ENCODE data around the gene LGI1. TPM values are rescaled to one million over a fixed set of nuclear protein-coding genes. Genes with fewer than 3 reads are reported as not detected.
A peak's percentile ranks its signal among the peaks of the same experiment; 100 is the strongest.

LGI1 gene
- not detected in 3 replicates for total RNA-seq (2021)
- percentile 5 among the genes with signal in this experiment for Bru-seq, nascent RNA
- long read RNA-seq, experiment 1 = 0 reads
- long read RNA-seq, experiment 2 = 0 reads
- long read RNA-seq, experiment 3 = 0 reads

DNA sequence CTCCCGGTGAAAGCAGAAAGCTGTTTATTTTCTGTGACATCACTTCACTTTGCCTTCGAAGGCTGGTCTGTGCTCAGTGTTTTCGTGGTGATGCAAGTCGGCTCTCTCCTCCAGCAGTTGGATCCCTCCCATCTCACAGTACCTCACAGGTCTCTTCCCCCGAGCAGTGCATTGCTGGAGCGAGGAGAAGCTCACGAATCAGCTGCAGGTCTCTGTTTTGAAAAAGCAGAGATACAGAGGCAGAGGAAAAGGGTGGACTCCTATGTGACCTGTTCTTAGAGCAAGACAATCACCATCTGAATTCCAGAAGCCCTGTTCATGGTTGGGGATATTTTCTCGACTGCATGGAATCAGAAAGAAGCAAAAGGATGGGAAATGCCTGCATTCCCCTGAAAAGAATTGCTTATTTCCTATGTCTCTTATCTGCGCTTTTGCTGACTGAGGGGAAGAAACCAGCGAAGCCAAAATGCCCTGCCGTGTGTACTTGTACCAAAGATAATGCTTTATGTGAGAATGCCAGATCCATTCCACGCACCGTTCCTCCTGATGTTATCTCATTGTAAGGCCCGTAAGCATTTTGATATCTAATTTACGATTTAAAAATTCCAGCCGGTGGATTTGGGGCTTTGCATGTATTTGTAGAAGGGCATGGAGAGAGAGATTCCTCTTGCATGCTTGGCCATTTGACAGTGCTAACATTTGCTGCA, at the start of gene LGI1:
Gene LGI1 (plus strand): TSS at position 136 of the 707 bp plus-strand sequence. CDS start 209 bp downstream, at position 345.
- H3K4me3 Mint-ChIP-seq = no peak within 1 kb of the TSS
- TF ChIP-seq ZNF121 (CRISPR knock-in tag; IDR thresholded peaks at IDR 0.05) (no peak), TP53 (CRISPR knock-in tag; IDR thresholded peaks at IDR 0.05) (no peak), MYBL2 (CRISPR knock-in tag; IDR thresholded peaks at IDR 0.05) (no peak), RELA (CRISPR knock-in tag; IDR thresholded peaks at IDR 0.05; ENCODE audit: borderline replicate concordance) (no peak), FOXK1 (CRISPR knock-in tag; IDR thresholded peaks at IDR 0.05) (no peak), NR3C1 (CRISPR knock-in tag; conservative IDR thresholded peaks at IDR 0.05; ENCODE audit: low read depth) (no peak), ATF3 (CRISPR knock-in tag; conservative IDR thresholded peaks at IDR 0.05) (no peak), CTCF (IDR thresholded peaks at IDR 0.05) (no peak), SMAD3 (CRISPR knock-in tag; IDR thresholded peaks at IDR 0.05; ENCODE audit: borderline replicate concordance) (no peak)
- TF ChIP-seq, protein P1, sequence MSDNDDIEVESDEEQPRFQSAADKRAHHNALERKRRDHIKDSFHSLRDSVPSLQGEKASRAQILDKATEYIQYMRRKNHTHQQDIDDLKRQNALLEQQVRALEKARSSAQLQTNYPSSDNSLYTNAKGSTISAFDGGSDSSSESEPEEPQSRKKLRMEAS (CRISPR knock-in tag; IDR thresholded peaks at IDR 0.05) = no peak
- TF ChIP-seq, protein P2, sequence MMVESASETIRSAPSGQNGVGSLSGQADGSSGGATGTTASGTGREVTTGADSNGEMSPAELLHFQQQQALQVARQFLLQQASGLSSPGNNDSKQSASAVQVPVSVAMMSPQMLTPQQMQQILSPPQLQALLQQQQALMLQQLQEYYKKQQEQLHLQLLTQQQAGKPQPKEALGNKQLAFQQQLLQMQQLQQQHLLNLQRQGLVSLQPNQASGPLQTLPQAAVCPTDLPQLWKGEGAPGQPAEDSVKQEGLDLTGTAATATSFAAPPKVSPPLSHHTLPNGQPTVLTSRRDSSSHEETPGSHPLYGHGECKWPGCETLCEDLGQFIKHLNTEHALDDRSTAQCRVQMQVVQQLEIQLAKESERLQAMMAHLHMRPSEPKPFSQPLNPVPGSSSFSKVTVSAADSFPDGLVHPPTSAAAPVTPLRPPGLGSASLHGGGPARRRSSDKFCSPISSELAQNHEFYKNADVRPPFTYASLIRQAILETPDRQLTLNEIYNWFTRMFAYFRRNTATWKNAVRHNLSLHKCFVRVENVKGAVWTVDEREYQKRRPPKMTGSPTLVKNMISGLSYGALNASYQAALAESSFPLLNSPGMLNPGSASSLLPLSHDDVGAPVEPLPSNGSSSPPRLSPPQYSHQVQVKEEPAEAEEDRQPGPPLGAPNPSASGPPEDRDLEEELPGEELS (CRISPR knock-in tag; IDR thresholded peaks at IDR 0.05) = no peak
- TF ChIP-seq, protein P3, sequence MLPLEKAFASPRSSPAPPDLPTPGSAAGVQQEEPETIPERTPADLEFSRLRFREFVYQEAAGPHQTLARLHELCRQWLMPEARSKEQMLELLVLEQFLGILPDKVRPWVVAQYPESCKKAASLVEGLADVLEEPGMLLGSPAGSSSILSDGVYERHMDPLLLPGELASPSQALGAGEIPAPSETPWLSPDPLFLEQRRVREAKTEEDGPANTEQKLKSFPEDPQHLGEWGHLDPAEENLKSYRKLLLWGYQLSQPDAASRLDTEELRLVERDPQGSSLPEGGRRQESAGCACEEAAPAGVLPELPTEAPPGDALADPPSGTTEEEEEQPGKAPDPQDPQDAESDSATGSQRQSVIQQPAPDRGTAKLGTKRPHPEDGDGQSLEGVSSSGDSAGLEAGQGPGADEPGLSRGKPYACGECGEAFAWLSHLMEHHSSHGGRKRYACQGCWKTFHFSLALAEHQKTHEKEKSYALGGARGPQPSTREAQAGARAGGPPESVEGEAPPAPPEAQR (CRISPR knock-in tag; IDR thresholded peaks at IDR 0.05) = no peak
- no peaks in the 10 kb centered on the region for H3K36me3 Mint-ChIP-seq
- CTCF ChIA-PET = interaction anchor here (0.7 to 2.6 kb wide), 7 partner anchors 9 to 277 kb away, joined by 3 to 19 read pairs (median 6); partner anchors contain the start of gene FRA10AC1
- H3K4me1 Mint-ChIP-seq = peaks cover 65% of the 10 kb centered on the region
- peak; percentile 63 for ATAC-seq
- H3K27ac Mint-ChIP-seq = peak within 1 kb of the TSS; percentile 29
- peaks cover 24% of the 10 kb centered on the region for H3K27me3 Mint-ChIP-seq (ENCODE audit: low read depth)
- POLR2A ChIA-PET = no interaction called here
- no peaks in the 10 kb centered on the region for H3K9me3 Mint-ChIP-seq
- no peak for DNase-seq (ENCODE audit: low spot score)

DNA sequence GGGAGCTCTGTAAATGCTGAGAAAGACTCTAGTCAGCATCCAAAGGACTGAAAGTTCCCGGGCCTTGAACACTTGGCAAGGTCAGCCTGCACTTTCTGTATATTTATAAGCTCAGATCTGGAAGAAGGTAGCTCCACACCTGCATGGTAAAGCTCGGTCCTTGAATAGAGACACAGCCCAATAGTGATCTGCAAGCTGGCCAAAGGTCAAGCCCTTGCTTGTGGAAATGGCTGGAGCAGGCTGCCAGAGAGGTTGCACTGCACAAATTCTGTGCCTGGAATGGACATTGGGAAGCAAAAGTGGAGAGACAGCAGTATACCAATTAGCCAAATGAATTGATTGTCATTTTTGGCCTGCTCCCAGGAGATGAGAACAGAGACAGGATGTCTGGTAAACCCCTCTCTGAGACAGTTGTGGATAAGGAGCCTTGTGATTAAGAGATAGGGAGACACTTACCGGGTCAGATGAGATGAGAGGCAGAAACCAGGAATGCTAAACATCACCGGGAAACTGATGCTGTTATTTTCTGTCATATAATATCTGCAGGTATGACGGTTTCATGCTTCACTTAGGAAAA, 47.3 kb upstream of the LGI1 start:
- CTCF ChIA-PET = interaction anchor here (0.5 kb wide), 1 partner anchor 1133 kb away, joined by 3 read pairs; no protein-coding TSS in a partner anchor
- Mint-ChIP-seq H3K27ac (no peak overlapping the region), H3K36me3 (no peaks in the 10 kb centered on the region), H3K27me3 (ENCODE audit: low read depth) (peaks cover 7% of the 10 kb centered on the region), H3K4me1 (no peaks in the 10 kb centered on the region), H3K9me3 (peaks cover 8% of the 10 kb centered on the region), H3K4me3 (no peak overlapping the region)
- no peak for DNase-seq (ENCODE audit: low spot score)
- no peak for TF ChIP-seq NFE2L1 (CRISPR knock-in tag; IDR thresholded peaks at IDR 0.05)
- TF ChIP-seq ELF4 (CRISPR knock-in tag; IDR thresholded peaks at IDR 0.05; ENCODE audit: low read depth) = no peak
- TF ChIP-seq MXD4 (CRISPR knock-in tag; IDR thresholded peaks at IDR 0.05; ENCODE audit: borderline replicate concordance) = no peak
- TF ChIP-seq, protein P4, sequence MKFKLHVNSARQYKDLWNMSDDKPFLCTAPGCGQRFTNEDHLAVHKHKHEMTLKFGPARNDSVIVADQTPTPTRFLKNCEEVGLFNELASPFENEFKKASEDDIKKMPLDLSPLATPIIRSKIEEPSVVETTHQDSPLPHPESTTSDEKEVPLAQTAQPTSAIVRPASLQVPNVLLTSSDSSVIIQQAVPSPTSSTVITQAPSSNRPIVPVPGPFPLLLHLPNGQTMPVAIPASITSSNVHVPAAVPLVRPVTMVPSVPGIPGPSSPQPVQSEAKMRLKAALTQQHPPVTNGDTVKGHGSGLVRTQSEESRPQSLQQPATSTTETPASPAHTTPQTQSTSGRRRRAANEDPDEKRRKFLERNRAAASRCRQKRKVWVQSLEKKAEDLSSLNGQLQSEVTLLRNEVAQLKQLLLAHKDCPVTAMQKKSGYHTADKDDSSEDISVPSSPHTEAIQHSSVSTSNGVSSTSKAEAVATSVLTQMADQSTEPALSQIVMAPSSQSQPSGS (CRISPR knock-in tag; IDR thresholded peaks at IDR 0.05; ENCODE audit: borderline replicate concordance, low read depth) = no peak
- no peak for TF ChIP-seq NR2C2 (CRISPR knock-in tag; IDR thresholded peaks at IDR 0.05)
- POLR2A ChIA-PET = interaction anchor here (0.6 kb wide), 1 partner anchor 146 kb away, joined by 3 read pairs; no protein-coding TSS in a partner anchor
- no peak for ATAC-seq
